NB4 (cell line): ENCODE measurements around the gene CDK9.

ENCODE experiments used
- MYC ChIP-seq: IDR thresholded peaks from 2 replicates; pipeline ENCODE4 v1.6.1; 2011; ENCODE audit warnings: low read depth, low read length
- POLR2A ChIP-seq: IDR thresholded peaks from 2 replicates; pipeline ENCODE4 v1.6.1; 2011; ENCODE audit warnings: mild to moderate bottlenecking; ENCODE audit not compliant: insufficient read length; ENCODE audit errors: extremely low read depth
- TF ChIP-seq, protein P1 (sequence below): IDR thresholded peaks from one replicate; pipeline ENCODE4 v1.5.1; 2012; ENCODE audit warnings: low read depth, low read length
- TF ChIP-seq, protein P2 (sequence below): IDR thresholded peaks from 2 replicates; pipeline ENCODE4 v1.6.1; 2011; ENCODE audit warnings: low read depth, low read length

DNA sequence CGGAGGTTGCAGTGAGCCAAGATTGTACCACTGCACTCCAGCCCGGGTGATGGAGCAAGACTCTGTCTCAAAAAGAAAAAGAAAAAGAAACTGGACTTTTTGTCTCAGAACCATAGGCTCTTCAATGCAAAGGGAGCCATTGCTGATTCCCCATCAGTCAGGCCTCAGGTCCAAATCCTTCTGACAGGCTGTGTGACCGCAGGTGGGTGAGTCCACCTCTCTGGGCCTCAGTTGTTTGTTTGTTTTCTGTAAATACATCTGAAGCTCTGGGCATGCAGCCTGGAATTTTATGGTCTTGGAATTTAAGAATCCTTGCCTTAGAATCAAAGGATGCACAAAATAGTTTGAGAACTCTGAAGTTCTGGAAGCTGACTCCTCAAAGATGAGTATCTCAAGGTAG lies 29.6 kb upstream of the CDK9 start:
- TF ChIP-seq, protein P1, sequence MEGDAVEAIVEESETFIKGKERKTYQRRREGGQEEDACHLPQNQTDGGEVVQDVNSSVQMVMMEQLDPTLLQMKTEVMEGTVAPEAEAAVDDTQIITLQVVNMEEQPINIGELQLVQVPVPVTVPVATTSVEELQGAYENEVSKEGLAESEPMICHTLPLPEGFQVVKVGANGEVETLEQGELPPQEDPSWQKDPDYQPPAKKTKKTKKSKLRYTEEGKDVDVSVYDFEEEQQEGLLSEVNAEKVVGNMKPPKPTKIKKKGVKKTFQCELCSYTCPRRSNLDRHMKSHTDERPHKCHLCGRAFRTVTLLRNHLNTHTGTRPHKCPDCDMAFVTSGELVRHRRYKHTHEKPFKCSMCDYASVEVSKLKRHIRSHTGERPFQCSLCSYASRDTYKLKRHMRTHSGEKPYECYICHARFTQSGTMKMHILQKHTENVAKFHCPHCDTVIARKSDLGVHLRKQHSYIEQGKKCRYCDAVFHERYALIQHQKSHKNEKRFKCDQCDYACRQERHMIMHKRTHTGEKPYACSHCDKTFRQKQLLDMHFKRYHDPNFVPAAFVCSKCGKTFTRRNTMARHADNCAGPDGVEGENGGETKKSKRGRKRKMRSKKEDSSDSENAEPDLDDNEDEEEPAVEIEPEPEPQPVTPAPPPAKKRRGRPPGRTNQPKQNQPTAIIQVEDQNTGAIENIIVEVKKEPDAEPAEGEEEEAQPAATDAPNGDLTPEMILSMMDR: no peak
- TF ChIP-seq POLR2A (no peak), MYC (no peak)
- TF ChIP-seq, protein P2, sequence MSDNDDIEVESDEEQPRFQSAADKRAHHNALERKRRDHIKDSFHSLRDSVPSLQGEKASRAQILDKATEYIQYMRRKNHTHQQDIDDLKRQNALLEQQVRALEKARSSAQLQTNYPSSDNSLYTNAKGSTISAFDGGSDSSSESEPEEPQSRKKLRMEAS: no peak
